Astrocyte of the cerebellum (primary cell): ENCODE data around the gene MAPK8.

Experiments
- DNase-seq: peaks from one replicate; pipeline ENCODE4 v3.0.0-alpha.2; 2011; ENCODE audit warnings: low read depth
- H3K4me3 ChIP-seq: 2 replicates; pipeline ENCODE4 v1.5.1; 2011; ENCODE audit warnings: mild to moderate bottlenecking, low read depth, low read length, moderate library complexity
- in situ Hi-C: cut with HindIII; loops from 2 replicates; pipeline ENCODE4 v1.10.0; 2017; ENCODE audit warnings: low sequenced_read_pairs
- TF ChIP-seq, protein P1 (sequence below): IDR thresholded peaks from 2 replicates; pipeline ENCODE4 v1.5.1; 2012; ENCODE audit warnings: low read length, low read depth, moderate library complexity, mild to moderate bottlenecking; ENCODE audit errors: missing control alignments

MAPK8 gene

GRCh38 chr10:48357631-48358030 is 51.2 kb downstream of the MAPK8 start:
- no peak for DNase-seq
- in situ Hi-C loops: no loop called here
- H3K4me3 ChIP-seq: no peak overlapping the region
- TF ChIP-seq, protein P1, sequence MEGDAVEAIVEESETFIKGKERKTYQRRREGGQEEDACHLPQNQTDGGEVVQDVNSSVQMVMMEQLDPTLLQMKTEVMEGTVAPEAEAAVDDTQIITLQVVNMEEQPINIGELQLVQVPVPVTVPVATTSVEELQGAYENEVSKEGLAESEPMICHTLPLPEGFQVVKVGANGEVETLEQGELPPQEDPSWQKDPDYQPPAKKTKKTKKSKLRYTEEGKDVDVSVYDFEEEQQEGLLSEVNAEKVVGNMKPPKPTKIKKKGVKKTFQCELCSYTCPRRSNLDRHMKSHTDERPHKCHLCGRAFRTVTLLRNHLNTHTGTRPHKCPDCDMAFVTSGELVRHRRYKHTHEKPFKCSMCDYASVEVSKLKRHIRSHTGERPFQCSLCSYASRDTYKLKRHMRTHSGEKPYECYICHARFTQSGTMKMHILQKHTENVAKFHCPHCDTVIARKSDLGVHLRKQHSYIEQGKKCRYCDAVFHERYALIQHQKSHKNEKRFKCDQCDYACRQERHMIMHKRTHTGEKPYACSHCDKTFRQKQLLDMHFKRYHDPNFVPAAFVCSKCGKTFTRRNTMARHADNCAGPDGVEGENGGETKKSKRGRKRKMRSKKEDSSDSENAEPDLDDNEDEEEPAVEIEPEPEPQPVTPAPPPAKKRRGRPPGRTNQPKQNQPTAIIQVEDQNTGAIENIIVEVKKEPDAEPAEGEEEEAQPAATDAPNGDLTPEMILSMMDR: no peak

- in situ Hi-C loops: no loop called here
- TF ChIP-seq, protein P1: no peak
- no peak for DNase-seq
- H3K4me3 ChIP-seq: no peak overlapping the region
Measured at GRCh38 chr10:48358162-48358561, 51.7 kb downstream of the MAPK8 start.

DNA sequence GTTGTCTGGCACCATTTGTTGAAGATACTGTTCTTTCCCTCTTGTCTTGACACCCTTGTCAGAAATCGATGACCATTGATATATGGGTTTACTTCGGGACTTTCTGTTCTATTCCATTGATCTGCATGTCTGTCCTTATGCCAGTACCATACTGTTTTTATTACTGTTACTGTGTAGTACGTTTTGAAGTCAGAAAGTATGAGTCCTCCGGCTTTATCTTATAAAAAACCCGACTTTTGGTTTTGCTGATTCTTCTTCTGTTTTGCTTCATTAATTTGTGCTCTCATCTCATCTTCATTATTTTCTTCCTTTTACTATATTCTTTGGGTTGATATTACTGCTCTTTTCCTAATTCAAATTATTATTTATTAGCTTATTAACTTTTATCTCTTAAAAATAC is 52.4 kb downstream of the MAPK8 start:
- H3K4me3 ChIP-seq: no peak overlapping the region
- in situ Hi-C loops: no loop called here
- no peak for DNase-seq
- TF ChIP-seq, protein P1: no peak

- H3K4me3 ChIP-seq: no peak overlapping the region
- in situ Hi-C loops: no loop called here
- no peak for DNase-seq
- TF ChIP-seq, protein P1: no peak
Measured at GRCh38 chr10:48361176-48361575, 54.7 kb downstream of the MAPK8 start.

DNA sequence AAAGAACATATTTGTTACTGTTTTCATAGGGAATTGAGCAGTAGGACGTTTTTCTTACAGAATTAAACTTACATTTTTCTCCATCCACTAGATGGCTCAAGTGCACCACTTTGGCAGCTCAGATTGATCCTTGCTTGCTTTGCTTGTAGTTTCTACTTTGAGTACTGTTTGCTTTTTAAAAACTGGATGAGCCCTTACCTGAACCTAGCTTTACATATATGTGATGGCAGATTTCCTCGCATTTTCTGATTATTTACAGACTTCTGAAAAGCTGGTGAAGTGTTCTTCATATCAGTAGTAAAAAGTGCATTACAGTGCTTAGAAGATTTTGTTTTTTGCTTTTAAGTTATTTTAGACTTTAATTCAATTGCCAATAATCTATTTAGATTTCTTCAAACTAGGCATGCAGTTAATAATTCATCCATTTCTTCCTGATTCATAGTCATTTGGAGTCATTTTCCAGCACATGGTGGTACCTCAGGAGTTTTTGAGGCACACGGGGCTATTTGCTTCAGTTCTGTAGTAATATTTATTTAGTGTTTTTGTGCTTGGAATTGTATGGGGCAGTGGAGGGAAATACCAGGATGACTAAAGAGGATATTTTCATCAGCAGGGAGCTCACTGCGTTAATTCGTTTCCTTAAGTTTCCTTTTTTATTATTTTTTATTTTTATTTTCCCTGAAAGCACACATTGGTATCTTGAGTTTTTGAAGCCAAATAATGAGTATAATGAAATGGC is 57.3 kb downstream of the MAPK8 start:
- H3K4me3 ChIP-seq: no peak overlapping the region
- TF ChIP-seq, protein P1: peak; percentile 65
- in situ Hi-C loops: no loop called here
- DNase-seq: peak; percentile 75

DNA sequence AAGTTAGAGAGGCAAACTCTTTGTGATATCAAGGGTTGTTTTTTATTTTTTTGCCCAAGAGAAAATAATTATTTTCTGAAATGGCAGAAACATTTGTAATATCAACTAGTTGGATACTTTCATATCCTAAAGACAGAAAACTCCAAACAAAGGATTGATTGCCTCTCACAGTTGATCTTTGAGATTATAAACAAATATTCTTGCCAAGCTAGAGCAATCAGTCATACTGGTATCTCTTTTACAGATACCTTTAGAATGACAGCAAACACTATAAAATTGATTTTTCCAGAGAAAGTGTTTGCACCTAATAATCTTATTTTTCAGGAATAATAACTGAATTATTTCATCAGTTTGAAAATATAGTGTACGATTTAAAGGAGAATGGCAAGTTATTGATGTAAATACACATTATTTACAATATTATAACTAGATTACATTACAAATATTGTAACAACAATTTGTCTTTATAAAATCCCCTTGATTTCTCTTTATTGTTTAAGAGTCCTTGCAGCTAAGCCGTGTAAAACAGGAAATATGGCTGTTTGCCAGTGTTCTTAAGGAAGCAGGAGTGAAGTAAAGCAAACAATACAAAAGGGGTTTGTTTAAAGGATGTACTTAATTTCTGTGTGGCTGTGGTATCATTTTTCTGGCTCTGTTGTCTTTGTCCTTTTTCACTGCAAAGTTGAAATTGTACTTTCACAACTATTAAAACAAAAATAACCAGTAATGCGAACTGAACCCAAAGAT is 58.4 kb downstream of the MAPK8 start:
- DNase-seq: peak; percentile 59
- TF ChIP-seq, protein P1: no peak
- no peak overlapping the region for H3K4me3 ChIP-seq
- in situ Hi-C loops: no loop called here
